H9 (cell line): Measurements from ENCODE around the gene C2orf80. TPM values are rescaled to one million over a fixed set of nuclear protein-coding genes. Genes with fewer than 3 reads are reported as not detected.

ENCODE experiments used
- DNase-seq: peaks from one replicate; pipeline ENCODE4 v3.0.0-alpha.2; 2017
- H2AFZ ChIP-seq: one replicate; pipeline ENCODE4 v1.6.1; 2013; ENCODE audit warnings: mild to moderate bottlenecking, low read length, control low read depth, moderate library complexity
- H2AK5ac ChIP-seq: 2 replicates; pipeline ENCODE4 v1.6.1; 2013; ENCODE audit warnings: low read length, control low read depth, mixed read lengths; ENCODE audit not compliant: insufficient read length
- H2BK120ac ChIP-seq: one replicate; pipeline ENCODE4 v1.6.1; 2013; ENCODE audit warnings: low read depth, mild to moderate bottlenecking, low read length, control low read depth, inconsistent platforms; ENCODE audit not compliant: poor library complexity, severe bottlenecking
- H2BK12ac ChIP-seq: 2 replicates; pipeline ENCODE4 v1.6.1; 2013; ENCODE audit warnings: low read length, control low read depth, mixed read lengths, low read depth; ENCODE audit not compliant: insufficient read length
- H2BK15ac ChIP-seq: 2 replicates; pipeline ENCODE4 v1.6.1; 2013; ENCODE audit warnings: low read depth, low read length, control low read depth
- H2BK20ac ChIP-seq: one replicate; pipeline ENCODE4 v1.6.1; 2013; ENCODE audit warnings: low read depth, mild to moderate bottlenecking, low read length, control low read depth, inconsistent platforms; ENCODE audit not compliant: poor library complexity, severe bottlenecking
- H2BK5ac ChIP-seq: 2 replicates; pipeline ENCODE4 v1.6.1; 2013; ENCODE audit warnings: low read length, control low read depth, mixed read lengths; ENCODE audit not compliant: insufficient read length
- H3K14ac ChIP-seq: 2 replicates; pipeline ENCODE4 v1.6.1; 2013; ENCODE audit warnings: low read length, control low read depth; ENCODE audit not compliant: insufficient read depth
- H3K18ac ChIP-seq: 2 replicates; pipeline ENCODE4 v1.6.1; 2013; ENCODE audit warnings: low read depth, mild to moderate bottlenecking, mixed read lengths, low read length, control low read depth; ENCODE audit not compliant: insufficient read length
- H3K23ac ChIP-seq: 2 replicates; pipeline ENCODE4 v1.6.1; 2013; ENCODE audit warnings: low read length, control low read depth, mixed read lengths, low read depth; ENCODE audit not compliant: insufficient read length
- H3K23me2 ChIP-seq: 2 replicates; pipeline ENCODE4 v1.6.1; 2013; ENCODE audit warnings: low read depth, mild to moderate bottlenecking, mixed read lengths, low read length, control low read depth; ENCODE audit not compliant: insufficient read length, poor library complexity, severe bottlenecking
- H3K27ac ChIP-seq: 2 replicates; pipeline ENCODE4 v1.5.1; 2013; ENCODE audit warnings: low read length, control low read depth, mixed read lengths, low read depth; ENCODE audit not compliant: insufficient read length
- H3K27me3 ChIP-seq: 2 replicates; pipeline ENCODE4 v1.6.1; 2013; ENCODE audit warnings: low read length, control low read depth, inconsistent platforms; ENCODE audit not compliant: insufficient read depth
- H3K4ac ChIP-seq: 2 replicates; pipeline ENCODE4 v1.6.1; 2013; ENCODE audit warnings: low read depth, mild to moderate bottlenecking, control low read depth, inconsistent platforms, low read length, moderate library complexity
- H3K4me1 ChIP-seq: 2 replicates; pipeline ENCODE4 v1.6.1; 2013; ENCODE audit warnings: low read length, control low read depth, inconsistent platforms; ENCODE audit not compliant: insufficient read depth
- H3K4me2 ChIP-seq: 2 replicates; pipeline ENCODE4 v1.6.1; 2013; ENCODE audit warnings: low read length, control low read depth, mixed read lengths; ENCODE audit not compliant: insufficient read length, insufficient read depth
- H3K56ac ChIP-seq: 2 replicates; pipeline ENCODE4 v1.6.1; 2013; ENCODE audit warnings: low read depth, mild to moderate bottlenecking, mixed read lengths, low read length, control low read depth; ENCODE audit not compliant: insufficient read length
- H3K79me1 ChIP-seq: 2 replicates; pipeline ENCODE4 v1.6.1; 2013; ENCODE audit warnings: low read depth, mild to moderate bottlenecking, moderate library complexity, low read length, control low read depth, inconsistent platforms; ENCODE audit not compliant: insufficient read depth, poor library complexity, severe bottlenecking
- H3K79me2 ChIP-seq: 2 replicates; pipeline ENCODE4 v1.6.1; 2013; ENCODE audit warnings: low read length, control low read depth, inconsistent platforms; ENCODE audit not compliant: insufficient read depth
- H3K9ac ChIP-seq: 2 replicates; pipeline ENCODE4 v1.6.1; 2013; ENCODE audit warnings: low read length, control low read depth, mixed read lengths; ENCODE audit not compliant: insufficient read length; ENCODE audit errors: extremely low read depth
- H3K9me3 ChIP-seq: one replicate; pipeline ENCODE4 v1.6.1; 2013; ENCODE audit warnings: low read depth, low read length, inconsistent platforms; ENCODE audit not compliant: control insufficient read depth
- H3T11ph ChIP-seq: one replicate; pipeline ENCODE4 v1.6.1; 2013; ENCODE audit warnings: mild to moderate bottlenecking, low read length, control low read depth, inconsistent platforms
- H4K20me1 ChIP-seq: one replicate; pipeline ENCODE4 v1.6.1; 2013; ENCODE audit not compliant: control insufficient read depth, insufficient read length, insufficient read depth
- H4K5ac ChIP-seq: 2 replicates; pipeline ENCODE4 v1.6.1; 2013; ENCODE audit warnings: low read depth, mild to moderate bottlenecking, mixed read lengths, low read length, control low read depth; ENCODE audit not compliant: insufficient read length
- H4K8ac ChIP-seq: replicated peaks from 2 replicates; pipeline ENCODE4 v1.6.1; 2013; ENCODE audit warnings: low read length, control low read depth, mixed read lengths, low read depth; ENCODE audit not compliant: insufficient read length
- H4K91ac ChIP-seq: 2 replicates; pipeline ENCODE4 v1.6.1; 2013; ENCODE audit warnings: low read depth, mild to moderate bottlenecking, moderate library complexity, mixed read lengths, low read length, control low read depth; ENCODE audit not compliant: insufficient read length
- H3K27ac Mint-ChIP-seq, 3 experiments: 2 replicates in 2 of 3; 3 replicates in 1 of 3; pipeline ENCODE4 v1.8.0; 2020 to 2021; ENCODE audit warnings: mixed read lengths in 3 of 3, mild to moderate bottlenecking in 1 of 3, moderate library complexity in 1 of 3
- H3K27me3 Mint-ChIP-seq: 2 replicates; pipeline ENCODE4 v1.8.0; 2021; ENCODE audit warnings: low read depth, mild to moderate bottlenecking, moderate library complexity, mixed read lengths
- H3K36me3 Mint-ChIP-seq, 3 experiments: 2 replicates in 2 of 3; 3 replicates in 1 of 3; pipeline ENCODE4 v1.8.0; 2020 to 2021; ENCODE audit warnings: low read depth in 3 of 3, mixed read lengths in 3 of 3; ENCODE audit not compliant: insufficient read depth in 1 of 3
- H3K4me1 Mint-ChIP-seq, 2 experiments: 2 replicates each; pipeline ENCODE4 v1.8.0; 2020; ENCODE audit warnings: mixed read lengths in 2 of 2
- H3K4me3 Mint-ChIP-seq, 2 experiments: 2 replicates in 1 of 2; 3 replicates in 1 of 2; pipeline ENCODE4 v1.8.0; 2020 to 2021; ENCODE audit warnings: mild to moderate bottlenecking in 2 of 2, mixed read lengths in 2 of 2, moderate library complexity in 1 of 2
- H3K9me3 Mint-ChIP-seq, 2 experiments: 2 replicates in 1 of 2; 3 replicates in 1 of 2; pipeline ENCODE4 v1.8.0; 2020; ENCODE audit warnings: mild to moderate bottlenecking in 2 of 2, mixed read lengths in 2 of 2, moderate library complexity in 1 of 2
- WGBS: extraction: QIAGEN DNeasy Blood & Tissue Kit; methylation state at CpG from one replicate; pipeline ENCODE4 v1.1.7; 2013; ENCODE audit warnings: missing lambda C conversion rate, low lambda C conversion rate, mixed read lengths; ENCODE audit not compliant: insufficient read length; ENCODE audit errors: extremely low coverage; 5-methylcytosine and 5-hydroxymethylcytosine counted together
- total RNA-seq: library from RNA; stranded (reverse); gene quantifications from 2 replicates; pipeline ENCODE4 v1.2.1, GENCODE V29; 2021
- TF ChIP-seq, protein P1 (sequence below): fragments of 200-600 bp; sonication (generic); conservative IDR thresholded peaks from 3 replicates; pipeline ENCODE4 v1.8.0; 2021; ENCODE audit warnings: antibody characterized with exemption, mild to moderate bottlenecking

Gene C2orf80
- total RNA-seq, 1 experiment from 2014 or later: not detected

DNA sequence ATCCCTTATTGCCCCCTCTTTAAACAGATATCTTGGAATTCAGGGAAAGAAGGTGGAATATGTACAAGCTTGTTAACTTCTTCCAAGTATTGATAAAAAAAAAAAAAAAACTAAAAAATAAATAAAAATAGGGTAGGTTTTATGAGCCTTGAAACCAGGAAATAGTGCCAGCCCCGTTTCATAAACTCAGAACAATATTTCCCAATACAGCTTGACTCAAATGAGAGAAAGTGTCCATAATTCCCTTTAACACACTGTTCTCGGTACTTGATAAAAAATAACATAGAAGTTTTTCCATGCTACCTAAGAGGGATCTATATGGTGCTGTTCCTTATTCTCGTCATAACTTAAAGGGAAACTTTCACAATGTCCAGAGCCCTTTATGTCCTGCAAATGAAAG lies 17.9 kb upstream of the C2orf80 start:
- TF ChIP-seq, protein P1, sequence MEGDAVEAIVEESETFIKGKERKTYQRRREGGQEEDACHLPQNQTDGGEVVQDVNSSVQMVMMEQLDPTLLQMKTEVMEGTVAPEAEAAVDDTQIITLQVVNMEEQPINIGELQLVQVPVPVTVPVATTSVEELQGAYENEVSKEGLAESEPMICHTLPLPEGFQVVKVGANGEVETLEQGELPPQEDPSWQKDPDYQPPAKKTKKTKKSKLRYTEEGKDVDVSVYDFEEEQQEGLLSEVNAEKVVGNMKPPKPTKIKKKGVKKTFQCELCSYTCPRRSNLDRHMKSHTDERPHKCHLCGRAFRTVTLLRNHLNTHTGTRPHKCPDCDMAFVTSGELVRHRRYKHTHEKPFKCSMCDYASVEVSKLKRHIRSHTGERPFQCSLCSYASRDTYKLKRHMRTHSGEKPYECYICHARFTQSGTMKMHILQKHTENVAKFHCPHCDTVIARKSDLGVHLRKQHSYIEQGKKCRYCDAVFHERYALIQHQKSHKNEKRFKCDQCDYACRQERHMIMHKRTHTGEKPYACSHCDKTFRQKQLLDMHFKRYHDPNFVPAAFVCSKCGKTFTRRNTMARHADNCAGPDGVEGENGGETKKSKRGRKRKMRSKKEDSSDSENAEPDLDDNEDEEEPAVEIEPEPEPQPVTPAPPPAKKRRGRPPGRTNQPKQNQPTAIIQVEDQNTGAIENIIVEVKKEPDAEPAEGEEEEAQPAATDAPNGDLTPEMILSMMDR: no peak
- Histone ChIP-seq H4K91ac (no peak overlapping the region), H3K4me2 (no peak overlapping the region), H2BK120ac (no peak overlapping the region), H2BK12ac (no peak overlapping the region), H2AFZ (no peak overlapping the region), H4K8ac (no peak overlapping the region), H3K14ac (no peak overlapping the region), H2BK5ac (no peak overlapping the region), H3K4ac (no peak overlapping the region), H3K18ac (no peak overlapping the region), H3K23ac (no peak overlapping the region), H3K56ac (no peak overlapping the region), H3K79me1 (no peaks in the 10 kb centered on the region), H3T11ph (no peak overlapping the region), H3K79me2 (no peaks in the 10 kb centered on the region), H3K9ac (no peak overlapping the region), H2BK20ac (no peak overlapping the region), H4K20me1 (no peaks in the 10 kb centered on the region), H3K4me1 (no peaks in the 10 kb centered on the region), H3K27me3 (no peaks in the 10 kb centered on the region), H2BK15ac (no peak overlapping the region), H4K5ac (no peak overlapping the region), H3K27ac (no peak overlapping the region), H3K9me3 (no peaks in the 10 kb centered on the region), H3K23me2 (no peaks in the 10 kb centered on the region), H2AK5ac (no peak overlapping the region)
- Mint-ChIP-seq H3K4me1 (no peaks in the 10 kb centered on the region), H3K27me3 (no peaks in the 10 kb centered on the region), H3K4me3 (no peak overlapping the region), H3K36me3 (no peaks in the 10 kb centered on the region), H3K9me3 (no peaks in the 10 kb centered on the region), H3K27ac (no peak overlapping the region)
- no CpG with 5 or more reads among the region's 3 CpGs for WGBS
- no peak for DNase-seq
